GM19372 (cell line): ENCODE results near the gene TRMT10B.
A peak's percentile ranks its signal among the peaks of the same experiment; 100 is the strongest.
"Not testable (repeated sequence)": the region's sequence is repeated elsewhere in the genome, so short reads cannot be mapped to it uniquely, and the experiment has no call there.

Experiments used
- ATAC-seq: cut with Tn5 transposase; IDR thresholded peaks from one replicate; pipeline ENCODE4 v1.9.1; 2021; ENCODE audit warnings: mild to moderate bottlenecking, low read depth, moderate library complexity; ENCODE audit not compliant: unreplicated experiment

Gene TRMT10B

DNA sequence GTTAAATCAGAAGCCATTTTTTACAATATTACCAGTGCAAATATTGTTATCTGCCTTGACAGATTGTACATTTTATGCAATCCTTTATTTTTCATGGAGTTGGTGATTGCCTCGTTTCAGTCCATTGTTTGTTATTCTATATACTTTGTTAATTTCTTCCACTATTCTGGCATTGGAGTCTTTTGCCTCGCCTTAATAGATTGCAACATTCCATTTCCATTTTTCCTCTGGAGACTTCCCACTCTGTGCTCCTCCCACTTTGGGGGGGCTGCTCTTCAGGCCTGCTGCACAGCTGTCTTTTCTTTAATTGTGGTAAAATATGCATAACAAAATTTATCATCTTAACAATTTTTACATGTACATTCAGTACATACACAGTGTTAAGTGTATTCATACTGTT is 42.6 kb downstream of the TRMT10B start:
- ATAC-seq: no peak

- no peak for ATAC-seq
These were observed 45.1 kb downstream of the TRMT10B start for GRCh38 chr9:37798677-37799076.

GRCh38 chr9:37800631-37801286 is 47.2 kb downstream of the TRMT10B start, which contains the start of gene DCAF10:
DCAF10 (plus strand) TSS chr9:37800797; CDS start chr9:37800867, 70 bp downstream.
- peak; percentile 71 for ATAC-seq

- peak; percentile 40 for ATAC-seq
These were observed 47.8 kb downstream of the TRMT10B start for GRCh38 chr9:37801287-37801850.

DNA sequence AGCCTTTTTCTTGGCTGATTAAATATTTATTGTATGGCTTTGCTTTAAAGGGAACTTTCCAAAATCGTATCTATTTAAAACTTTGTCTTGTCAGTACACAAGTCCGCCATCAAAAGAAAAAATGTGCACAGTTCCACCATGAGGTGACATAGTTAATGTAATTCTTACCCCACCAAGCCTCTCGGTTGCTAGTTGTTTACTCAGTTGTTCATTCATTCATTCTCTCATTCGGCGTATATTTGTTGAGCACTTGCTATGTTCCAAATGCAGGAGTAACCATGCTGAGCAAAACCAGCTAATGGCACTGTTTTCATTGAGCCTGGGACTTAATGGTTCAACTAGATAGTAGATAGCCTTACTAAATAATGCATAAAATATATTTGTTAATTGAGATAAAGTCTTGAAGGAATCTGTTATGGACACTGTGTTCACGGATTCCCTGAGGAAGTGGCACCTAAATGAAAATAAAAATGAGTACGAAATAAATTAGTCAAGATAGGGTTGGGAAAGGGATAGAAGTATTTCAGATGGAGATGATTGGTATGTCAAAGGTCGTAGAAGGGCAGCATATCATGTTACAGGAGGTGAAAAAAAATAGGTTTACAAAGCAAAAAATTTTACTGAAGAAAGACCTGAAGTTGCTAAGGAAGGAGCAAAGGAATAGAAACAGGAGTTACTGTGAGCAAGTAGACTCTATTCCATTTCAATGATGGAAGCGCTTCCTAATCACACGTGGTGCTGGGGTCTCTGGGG is 48.5 kb downstream of the TRMT10B start:
- ATAC-seq: no peak

DNA sequence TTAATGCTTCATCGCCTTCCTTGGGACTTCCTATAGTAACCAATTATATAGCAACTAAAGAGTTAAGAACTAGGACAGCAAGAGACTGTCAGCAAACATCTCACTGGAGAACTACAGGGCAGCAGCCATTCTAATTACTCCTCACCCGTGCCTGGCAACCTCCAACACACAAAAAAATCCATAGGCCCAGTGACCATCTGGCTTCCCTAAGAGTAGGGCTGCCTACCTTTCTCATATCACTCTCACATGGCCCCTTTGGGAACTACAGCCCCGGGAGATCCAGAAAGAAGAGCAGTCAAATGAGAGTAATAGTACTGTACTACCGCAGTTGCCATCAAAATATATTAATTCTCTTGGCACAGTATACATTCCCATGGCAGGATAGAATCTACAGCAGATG is 52.7 kb downstream of the TRMT10B start:
- no peak for ATAC-seq

DNA sequence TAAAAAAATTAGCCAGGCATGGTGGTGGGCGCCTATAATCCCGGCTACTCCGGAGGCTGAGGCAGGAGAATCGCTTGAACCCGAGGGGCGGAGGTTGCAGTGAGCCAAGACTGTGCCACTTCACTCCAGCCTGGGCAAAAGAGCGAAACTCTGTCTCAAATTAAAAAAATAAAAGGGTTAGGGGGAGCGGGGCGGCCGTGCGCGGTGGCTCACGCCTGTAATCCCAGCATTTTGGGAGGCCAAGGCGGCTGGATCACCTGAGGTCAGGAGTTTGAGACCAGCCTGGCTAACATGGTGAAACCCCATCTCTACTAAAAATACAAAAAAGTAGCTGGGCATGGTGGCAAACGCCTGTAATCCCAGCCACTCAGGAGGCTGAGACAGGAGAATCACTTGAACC is 56.1 kb downstream of the TRMT10B start:
- not testable (repeated sequence) for ATAC-seq

- no peak for ATAC-seq
These were observed 58.4 kb downstream of the TRMT10B start for GRCh38 chr9:37811906-37812476.

DNA sequence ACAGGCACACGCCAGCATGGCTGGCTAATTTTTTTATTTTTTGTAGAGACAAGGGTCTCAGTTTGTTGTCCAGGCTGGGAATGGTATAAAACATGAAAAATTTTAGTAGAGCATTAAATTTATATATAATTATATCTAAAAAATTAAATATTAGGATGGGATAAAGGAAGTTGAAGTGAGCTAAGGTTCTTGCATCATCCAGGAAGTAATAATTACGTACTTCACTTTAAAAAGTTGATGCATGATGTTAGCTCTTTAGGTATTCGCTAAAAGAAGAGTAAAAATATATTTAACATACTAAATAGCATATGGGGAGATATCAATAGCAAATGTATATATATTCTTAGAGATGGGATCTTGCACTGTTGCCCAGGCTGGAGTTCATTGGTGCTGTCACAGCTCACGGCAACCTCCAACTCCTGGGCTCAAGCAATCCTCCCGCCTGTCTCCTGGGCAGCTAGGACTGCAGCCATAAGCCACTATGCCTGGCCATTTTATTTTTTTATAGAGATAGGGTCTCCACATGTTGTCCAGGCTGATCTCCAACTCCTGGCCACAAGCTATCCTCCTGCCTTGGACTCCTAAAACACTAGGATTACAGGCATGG is 59.3 kb downstream of the TRMT10B start:
- ATAC-seq: no peak

- ATAC-seq: no peak
These were observed 65.2 kb downstream of the TRMT10B start for GRCh38 chr9:37818849-37819248.

DNA sequence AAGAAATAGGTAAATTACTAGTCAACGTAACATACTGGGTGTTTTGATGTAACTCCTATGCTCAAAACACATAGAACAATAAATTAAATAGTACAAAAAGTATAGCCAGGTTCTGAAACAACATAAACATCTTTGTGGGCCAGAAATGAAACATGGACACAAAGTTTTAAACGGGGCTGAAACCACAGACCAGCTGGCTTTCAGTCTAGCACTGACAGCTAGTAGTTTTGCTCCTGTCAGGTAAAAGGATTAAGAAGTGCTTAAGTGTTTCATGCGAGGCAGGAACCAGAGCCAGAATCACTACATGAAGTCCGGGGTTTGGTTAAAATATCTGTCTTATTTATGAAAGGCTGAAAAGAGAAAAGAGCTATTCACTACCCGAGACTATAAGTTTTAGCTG is 66.5 kb downstream of the TRMT10B start:
- ATAC-seq: no peak

DNA sequence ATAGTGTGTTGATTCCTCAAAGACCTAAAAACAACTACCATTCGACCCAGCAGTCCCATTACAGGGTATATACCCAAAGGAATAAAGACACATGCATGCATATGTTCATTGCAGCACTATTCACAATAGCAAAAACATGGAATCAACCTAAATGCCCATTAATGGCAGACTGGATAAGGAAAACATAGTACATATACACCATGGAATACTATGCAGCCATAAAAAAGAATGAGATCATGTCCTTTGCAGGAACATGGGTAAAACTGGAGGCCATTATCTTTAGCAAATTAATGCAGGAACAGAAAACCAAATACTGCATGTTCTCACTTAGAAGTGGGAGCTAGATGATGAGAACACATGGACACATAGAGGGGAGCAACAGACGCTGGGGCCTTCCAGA is 71.6 kb downstream of the TRMT10B start:
- not testable (repeated sequence) for ATAC-seq

GRCh38 chr9:37827483-37828165 is 74.0 kb downstream of the TRMT10B start:
- ATAC-seq: no peak
